ENCODE measurements around the gene SPINK2.

Gene SPINK2

GRCh38 chr4:56799824-56800756 is 21.4 kb downstream of the SPINK2 start:
- TF ChIP-seq FOXP2 (optimal IDR thresholded peaks at IDR 0.05; ENCODE audit: borderline replicate concordance, extremely low read depth, extremely low read length, insufficient read depth) (no peak), REST (IDR thresholded peaks at IDR 0.05; ENCODE audit: insufficient read depth in 1 of 2, low read depth in 2 of 2, low read length in 2 of 2) (no peak), TAF1 (IDR thresholded peaks at IDR 0.05; ENCODE audit: borderline replicate concordance, insufficient read depth, low read length) (0 out of 2 replicates have a peak, but pooled peaks have one; percentile 30)

- TF ChIP-seq POLR2AphosphoS5 (IDR thresholded peaks at IDR 0.05; ENCODE audit: low read depth, low read length), result no peak
- no peak for TF ChIP-seq REST (IDR thresholded peaks at IDR 0.05; ENCODE audit: insufficient read depth in 1 of 2, low read depth in 2 of 2, low read length in 2 of 2)
- no peak for TF ChIP-seq TAF1 (IDR thresholded peaks at IDR 0.05; ENCODE audit: borderline replicate concordance, insufficient read depth, low read length)
- TF ChIP-seq FOXP2 (optimal IDR thresholded peaks at IDR 0.05; ENCODE audit: borderline replicate concordance, extremely low read depth, extremely low read length, insufficient read depth), result no peak
- no peak for TF ChIP-seq SIN3A (IDR thresholded peaks at IDR 0.05; ENCODE audit: borderline replicate concordance, insufficient read depth, low read length)
Measured at GRCh38 chr4:56799161-56799759, 22.2 kb downstream of the SPINK2 start.

- TF ChIP-seq FOXP2 (optimal IDR thresholded peaks at IDR 0.05; ENCODE audit: borderline replicate concordance, extremely low read depth, extremely low read length, insufficient read depth), result no peak
- no peak for TF ChIP-seq TAF1 (IDR thresholded peaks at IDR 0.05; ENCODE audit: borderline replicate concordance, insufficient read depth, low read length)
- TF ChIP-seq REST (IDR thresholded peaks at IDR 0.05; ENCODE audit: insufficient read depth in 1 of 2, low read depth in 2 of 2, low read length in 2 of 2), result no peak
- TF ChIP-seq POLR2AphosphoS5 (IDR thresholded peaks at IDR 0.05; ENCODE audit: low read depth, low read length), result no peak
- no peak for TF ChIP-seq SIN3A (IDR thresholded peaks at IDR 0.05; ENCODE audit: borderline replicate concordance, insufficient read depth, low read length)
Measured at GRCh38 chr4:56796211-56796610, 25.3 kb downstream of the SPINK2 start.

GRCh38 chr4:56791316-56791715 is 30.2 kb downstream of the SPINK2 start:
- no peak for TF ChIP-seq FOXP2 (optimal IDR thresholded peaks at IDR 0.05; ENCODE audit: borderline replicate concordance, extremely low read depth, extremely low read length, insufficient read depth)
- no peak for TF ChIP-seq SIN3A (IDR thresholded peaks at IDR 0.05; ENCODE audit: borderline replicate concordance, insufficient read depth, low read length)
- TF ChIP-seq POLR2AphosphoS5 (IDR thresholded peaks at IDR 0.05; ENCODE audit: low read depth, low read length), result no peak
- no peak for TF ChIP-seq TAF1 (IDR thresholded peaks at IDR 0.05; ENCODE audit: borderline replicate concordance, insufficient read depth, low read length)
- TF ChIP-seq REST (IDR thresholded peaks at IDR 0.05; ENCODE audit: insufficient read depth in 1 of 2, low read depth in 2 of 2, low read length in 2 of 2), result no peak

Measured in PFSK-1 (cell line).